ENCODE data around the gene OR1I1.

Gene OR1I1

GRCh38 chr19:15141143-15141542 lies 59.1 kb downstream of the OR1I1 start:
- H3K4me2 ChIP-seq = no peak overlapping the region
- no peaks in the 10 kb centered on the region for H4K20me1 ChIP-seq
- no peak overlapping the region for H3K27ac ChIP-seq
- no peak for TF ChIP-seq Cebpa-rat (IDR thresholded peaks at IDR 0.05)
- H3K4me3 ChIP-seq = no peak overlapping the region
- H3K9ac ChIP-seq = no peak overlapping the region
- H3K27me3 ChIP-seq = no peaks in the 10 kb centered on the region
- no peaks in the 10 kb centered on the region for H3K4me1 ChIP-seq
- peaks cover 32% of the 10 kb centered on the region for H3K9me3 ChIP-seq
- no peaks in the 10 kb centered on the region for H3K36me3 ChIP-seq

- no peak overlapping the region for H3K27ac ChIP-seq
- H4K20me1 ChIP-seq = no peaks in the 10 kb centered on the region
- H3K9ac ChIP-seq = no peak overlapping the region
- H3K9me3 ChIP-seq = peaks cover 32% of the 10 kb centered on the region
- no peaks in the 10 kb centered on the region for H3K27me3 ChIP-seq
- no peak overlapping the region for H3K4me3 ChIP-seq
- no peak for TF ChIP-seq Cebpa-rat (IDR thresholded peaks at IDR 0.05)
- H3K4me1 ChIP-seq = no peaks in the 10 kb centered on the region
- no peaks in the 10 kb centered on the region for H3K36me3 ChIP-seq
- no peak overlapping the region for H3K4me2 ChIP-seq
Measured at GRCh38 chr19:15142313-15142712, 60.3 kb downstream of the OR1I1 start.

All from BLaER1 (cell line).